ENCODE data around the gene CRYGS.

The CRYGS gene

DNA sequence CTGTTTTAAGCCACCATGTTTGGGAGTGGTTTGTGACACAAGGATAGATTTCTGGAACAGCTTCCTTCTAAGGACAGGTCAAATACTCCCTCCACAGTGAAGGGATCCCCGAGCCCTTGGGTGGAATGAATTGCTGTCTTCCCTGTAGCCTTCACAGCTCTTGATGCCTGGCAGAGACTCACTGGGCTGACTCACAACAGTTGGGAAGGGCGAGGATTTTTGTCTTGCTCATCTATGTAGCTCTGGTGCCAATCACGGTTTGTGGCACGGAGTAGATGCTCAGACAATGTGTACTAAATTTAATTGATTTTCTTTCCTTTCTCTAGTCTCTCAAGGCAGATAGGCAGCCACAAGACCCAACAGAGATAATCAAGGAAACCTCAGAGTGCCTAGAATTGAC is 27.0 kb downstream of the CRYGS start:
- peaks cover 4% of the 10 kb centered on the region for H3K9me3 ChIP-seq (ENCODE audit: control insufficient read depth, low read length)
- no peaks in the 10 kb centered on the region for H3K4me1 ChIP-seq (ENCODE audit: control insufficient read depth, insufficient read depth, low read length, poor library complexity, severe bottlenecking)
- no peak overlapping the region for H3K27ac ChIP-seq (ENCODE audit: low read depth, low read length, severe bottlenecking)
- 89 to 100% methylated on average over 1 to 2 of the region's 4 CpGs for WGBS, 2 experiments (ENCODE audit: insufficient coverage in 2 of 2)
- H3K36me3 ChIP-seq (ENCODE audit: control insufficient read depth, insufficient read depth, low read length): no peaks in the 10 kb centered on the region
- no peak overlapping the region for H3K4me3 ChIP-seq (ENCODE audit: extremely low read depth, insufficient read depth, low read length, poor library complexity, severe bottlenecking)

- Histone ChIP-seq H3K4me1 (ENCODE audit: control insufficient read depth, insufficient read depth, low read length, poor library complexity, severe bottlenecking) (no peaks in the 10 kb centered on the region), H3K27ac (ENCODE audit: low read depth, low read length, severe bottlenecking) (no peak overlapping the region), H3K36me3 (ENCODE audit: control insufficient read depth, insufficient read depth, low read length) (no peaks in the 10 kb centered on the region), H3K4me3 (ENCODE audit: extremely low read depth, insufficient read depth, low read length, poor library complexity, severe bottlenecking) (no peak overlapping the region), H3K9me3 (ENCODE audit: control insufficient read depth, low read length) (peaks cover 4% of the 10 kb centered on the region)
- WGBS, 2 experiments (ENCODE audit: insufficient coverage in 2 of 2): 100% methylated on average over 1 of the region's 2 CpGs
Observed at GRCh38 chr3:186516646-186517045, 27.5 kb downstream of the CRYGS start.

DNA sequence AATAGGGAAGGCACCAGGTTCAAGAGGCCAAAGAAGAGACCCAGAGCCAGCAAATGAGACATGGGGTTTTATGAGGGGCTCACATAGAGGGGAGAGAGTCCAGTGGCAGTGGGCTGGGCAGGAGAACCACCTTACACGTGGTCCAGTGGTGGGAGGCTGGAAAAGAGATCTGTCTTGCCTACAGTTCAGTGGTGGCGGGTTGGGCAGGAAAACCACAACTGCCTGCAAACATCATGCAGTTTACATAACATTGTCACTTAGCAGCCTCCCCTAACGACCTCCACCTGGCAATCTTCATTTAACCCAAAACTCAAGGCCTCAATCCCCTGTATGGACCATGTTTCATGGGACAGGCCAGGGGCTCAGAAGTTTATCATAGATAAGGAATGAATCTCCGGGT is 29.1 kb downstream of the CRYGS start:
- Histone ChIP-seq H3K36me3 (ENCODE audit: control insufficient read depth, insufficient read depth, low read length) (no peaks in the 10 kb centered on the region), H3K27ac (ENCODE audit: low read depth, low read length, severe bottlenecking) (no peak overlapping the region), H3K4me1 (ENCODE audit: control insufficient read depth, insufficient read depth, low read length, poor library complexity, severe bottlenecking) (no peaks in the 10 kb centered on the region), H3K9me3 (ENCODE audit: control insufficient read depth, low read length) (peaks cover 4% of the 10 kb centered on the region), H3K4me3 (ENCODE audit: extremely low read depth, insufficient read depth, low read length, poor library complexity, severe bottlenecking) (no peak overlapping the region)
- 92 to 93% methylated on average over 3 of the region's 4 CpGs for WGBS, 2 experiments (ENCODE audit: insufficient coverage in 2 of 2)

GRCh38 chr3:186514296-186515002 is 29.7 kb downstream of the CRYGS start:
- 87 to 91% methylated on average over 3 of the region's 3 CpGs for WGBS, 2 experiments (ENCODE audit: insufficient coverage in 2 of 2)
- H3K36me3 ChIP-seq (ENCODE audit: control insufficient read depth, insufficient read depth, low read length): no peaks in the 10 kb centered on the region
- H3K9me3 ChIP-seq (ENCODE audit: control insufficient read depth, low read length): peaks cover 4% of the 10 kb centered on the region
- no peak overlapping the region for H3K27ac ChIP-seq (ENCODE audit: low read depth, low read length, severe bottlenecking)
- H3K4me1 ChIP-seq (ENCODE audit: control insufficient read depth, insufficient read depth, low read length, poor library complexity, severe bottlenecking): no peaks in the 10 kb centered on the region
- H3K4me3 ChIP-seq (ENCODE audit: extremely low read depth, insufficient read depth, low read length, poor library complexity, severe bottlenecking): no peak overlapping the region

GRCh38 chr3:186513386-186513785 is 30.8 kb downstream of the CRYGS start:
- Histone ChIP-seq H3K4me1 (ENCODE audit: control insufficient read depth, insufficient read depth, low read length, poor library complexity, severe bottlenecking) (no peaks in the 10 kb centered on the region), H3K27ac (ENCODE audit: low read depth, low read length, severe bottlenecking) (no peak overlapping the region), H3K4me3 (ENCODE audit: extremely low read depth, insufficient read depth, low read length, poor library complexity, severe bottlenecking) (no peak overlapping the region), H3K9me3 (ENCODE audit: control insufficient read depth, low read length) (peaks cover 4% of the 10 kb centered on the region), H3K36me3 (ENCODE audit: control insufficient read depth, insufficient read depth, low read length) (no peaks in the 10 kb centered on the region)
- 90 to 92% methylated on average over 5 of the region's 5 CpGs for WGBS, 2 experiments (ENCODE audit: insufficient coverage in 2 of 2)

- 50 to 54% methylated on average over 5 to 9 of the region's 9 CpGs for WGBS, 2 experiments (ENCODE audit: insufficient coverage in 2 of 2)
- no peaks in the 10 kb centered on the region for H3K36me3 ChIP-seq (ENCODE audit: control insufficient read depth, insufficient read depth, low read length)
- no peaks in the 10 kb centered on the region for H3K4me1 ChIP-seq (ENCODE audit: control insufficient read depth, insufficient read depth, low read length, poor library complexity, severe bottlenecking)
- no peak overlapping the region for H3K27ac ChIP-seq (ENCODE audit: low read depth, low read length, severe bottlenecking)
- H3K4me3 ChIP-seq (ENCODE audit: extremely low read depth, insufficient read depth, low read length, poor library complexity, severe bottlenecking): no peak overlapping the region
- H3K9me3 ChIP-seq (ENCODE audit: control insufficient read depth, low read length): peaks cover 4% of the 10 kb centered on the region
Observed at GRCh38 chr3:186512570-186513302, 31.4 kb downstream of the CRYGS start.

DNA sequence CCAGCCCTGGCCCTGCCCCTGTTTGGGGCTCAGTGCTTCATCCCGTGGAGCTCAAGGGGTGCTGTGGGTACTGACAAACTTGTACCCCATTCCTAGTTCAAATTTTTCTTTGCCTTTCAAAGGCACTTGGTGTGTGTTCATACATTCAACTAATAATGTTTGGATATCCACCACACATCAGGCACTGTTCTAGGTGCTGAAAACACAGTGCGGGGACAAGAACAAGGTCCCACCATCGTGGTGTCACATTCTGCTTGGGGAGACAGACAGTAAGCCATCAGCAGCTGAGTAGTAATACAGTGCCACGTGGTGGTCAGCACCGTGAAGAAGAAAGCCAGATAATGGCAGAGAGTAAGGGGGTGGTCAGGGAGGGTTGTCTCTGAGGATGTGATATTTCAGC is 32.5 kb downstream of the CRYGS start:
- no peaks in the 10 kb centered on the region for H3K36me3 ChIP-seq (ENCODE audit: control insufficient read depth, insufficient read depth, low read length)
- H3K9me3 ChIP-seq (ENCODE audit: control insufficient read depth, low read length): peaks cover 2% of the 10 kb centered on the region
- 85 to 96% methylated on average over 3 to 5 of the region's 5 CpGs for WGBS, 2 experiments (ENCODE audit: insufficient coverage in 2 of 2)
- H3K4me3 ChIP-seq (ENCODE audit: extremely low read depth, insufficient read depth, low read length, poor library complexity, severe bottlenecking): no peak overlapping the region
- H3K4me1 ChIP-seq (ENCODE audit: control insufficient read depth, insufficient read depth, low read length, poor library complexity, severe bottlenecking): no peaks in the 10 kb centered on the region
- no peak overlapping the region for H3K27ac ChIP-seq (ENCODE audit: low read depth, low read length, severe bottlenecking)

GRCh38 chr3:186511245-186511644 is 32.9 kb downstream of the CRYGS start:
- Histone ChIP-seq H3K4me3 (ENCODE audit: extremely low read depth, insufficient read depth, low read length, poor library complexity, severe bottlenecking) (no peak overlapping the region), H3K36me3 (ENCODE audit: control insufficient read depth, insufficient read depth, low read length) (no peaks in the 10 kb centered on the region), H3K4me1 (ENCODE audit: control insufficient read depth, insufficient read depth, low read length, poor library complexity, severe bottlenecking) (no peaks in the 10 kb centered on the region), H3K9me3 (ENCODE audit: control insufficient read depth, low read length) (no peaks in the 10 kb centered on the region), H3K27ac (ENCODE audit: low read depth, low read length, severe bottlenecking) (no peak overlapping the region)
- 95% methylated on average over 3 of the region's 4 CpGs; no CpG with 5 or more reads in 1 of the 2 experiments for WGBS, 2 experiments (ENCODE audit: insufficient coverage in 2 of 2)

DNA sequence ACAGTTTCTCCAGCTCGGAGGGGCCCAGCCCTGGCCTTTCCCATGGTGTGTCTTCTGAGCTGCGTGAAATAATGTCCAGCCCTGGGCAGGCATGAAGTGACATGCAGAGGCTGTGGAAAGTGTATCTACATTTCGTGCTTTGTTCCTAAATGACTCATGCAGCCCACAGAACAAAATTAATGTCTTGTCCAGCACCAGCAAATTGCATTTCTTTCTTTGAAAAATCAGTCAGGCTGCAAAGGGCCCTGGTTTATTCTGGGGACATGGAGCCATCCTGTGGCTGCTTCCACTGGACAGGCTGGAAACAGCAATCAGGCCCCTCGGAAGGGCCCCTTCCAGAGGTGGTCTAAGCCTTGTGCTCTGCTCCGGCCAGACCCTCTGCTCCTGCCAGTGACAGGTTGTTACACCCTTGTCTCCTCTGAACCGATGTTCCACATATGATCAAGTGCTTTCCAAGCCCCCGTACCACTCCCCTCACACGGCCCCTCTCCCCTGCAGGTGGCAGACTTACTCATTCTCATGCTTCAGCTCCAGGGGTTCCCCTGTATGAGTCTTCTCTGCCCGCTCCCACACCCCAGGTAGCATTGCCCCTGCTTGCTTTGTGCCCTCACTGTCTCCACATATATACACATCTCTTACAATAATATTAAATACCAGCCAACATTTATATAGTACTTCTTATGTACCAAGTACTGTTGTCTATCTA is 33.7 kb downstream of the CRYGS start:
- H3K27ac ChIP-seq (ENCODE audit: low read depth, low read length, severe bottlenecking): no peak overlapping the region

GRCh38 chr3:186509423-186509822 is 34.8 kb downstream of the CRYGS start:
- Histone ChIP-seq H3K4me1 (ENCODE audit: control insufficient read depth, insufficient read depth, low read length, poor library complexity, severe bottlenecking) (no peaks in the 10 kb centered on the region), H3K9me3 (ENCODE audit: control insufficient read depth, low read length) (no peaks in the 10 kb centered on the region), H3K27ac (ENCODE audit: low read depth, low read length, severe bottlenecking) (no peak overlapping the region), H3K4me3 (ENCODE audit: extremely low read depth, insufficient read depth, low read length, poor library complexity, severe bottlenecking) (no peak overlapping the region), H3K36me3 (ENCODE audit: control insufficient read depth, insufficient read depth, low read length) (no peaks in the 10 kb centered on the region)
- 68 to 83% methylated on average over 2 of the region's 2 CpGs for WGBS, 2 experiments (ENCODE audit: insufficient coverage in 2 of 2)

More for the DNA sequence above, 33.7 kb downstream of the CRYGS start:
- Histone ChIP-seq H3K36me3 (ENCODE audit: control insufficient read depth, insufficient read depth, low read length) (no peaks in the 10 kb centered on the region), H3K9me3 (ENCODE audit: control insufficient read depth, low read length) (no peaks in the 10 kb centered on the region), H3K4me3 (ENCODE audit: extremely low read depth, insufficient read depth, low read length, poor library complexity, severe bottlenecking) (no peak overlapping the region), H3K4me1 (ENCODE audit: control insufficient read depth, insufficient read depth, low read length, poor library complexity, severe bottlenecking) (no peaks in the 10 kb centered on the region)
- 75 to 84% methylated on average over 7 to 9 of the region's 9 CpGs for WGBS, 2 experiments (ENCODE audit: insufficient coverage in 2 of 2)
